ENCODE results near the gene ACSF3.

DNA sequence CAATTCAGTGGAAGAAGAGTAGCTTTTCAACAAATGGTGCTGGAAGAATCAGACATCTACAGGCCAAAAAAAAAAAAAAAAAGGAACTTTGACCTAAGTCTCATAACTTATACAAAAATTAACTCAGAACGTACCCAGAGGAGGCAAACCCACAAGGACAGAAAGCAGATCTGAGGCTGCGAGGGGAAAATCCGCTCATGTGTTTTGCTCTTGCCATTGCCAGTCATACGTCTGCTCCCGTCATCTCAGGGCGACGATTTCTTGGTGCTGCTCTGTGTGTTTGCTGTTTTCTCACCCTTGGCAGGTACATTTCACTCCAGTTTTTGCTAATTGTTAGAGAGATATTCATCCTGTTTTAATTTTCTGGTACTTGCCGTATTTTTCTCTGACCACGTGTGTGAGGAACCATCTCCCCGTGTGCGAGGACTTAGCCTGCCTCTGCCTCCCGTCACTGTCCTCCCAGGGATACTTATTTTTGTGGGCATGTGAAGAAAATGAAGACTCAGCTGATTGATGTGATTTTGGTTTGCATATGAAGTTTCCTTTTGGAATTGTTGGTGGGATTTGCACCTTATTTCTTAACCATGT is 33.4 kb upstream of the ACSF3 start:
- no peak for TF ChIP-seq CTCF (IDR thresholded peaks at IDR 0.05)
- no peak for TF ChIP-seq POLR2A (IDR thresholded peaks at IDR 0.05)
- TF ChIP-seq POLR2AphosphoS5 (IDR thresholded peaks at IDR 0.05) = no peak

Data from breast epithelium (tissue), 3 donors.